HepG2 (cell line): ENCODE measurements around the gene DPEP3. TPM values are rescaled to one million over a fixed set of nuclear protein-coding genes. Genes with fewer than 3 reads are reported as not detected.

Experiments
- BORCS8-MEF2B ChIP-seq: sonication (generic); formaldehyde crosslinking; IDR thresholded peaks from 2 replicates; pipeline ENCODE4 v1.8.0; 2022; ENCODE audit warnings: mild to moderate bottlenecking, missing genetic modification reagents
- CERS6 ChIP-seq: sonication (generic); formaldehyde crosslinking; IDR thresholded peaks from 2 replicates; pipeline ENCODE4 v1.5.0; 2020; ENCODE audit warnings: missing genetic modification reagents
- MTA1 ChIP-seq: sonication (generic); formaldehyde crosslinking; IDR thresholded peaks from 2 replicates; pipeline ENCODE4 v1.4.0; 2020; ENCODE audit warnings: missing genetic modification reagents, mild to moderate bottlenecking, borderline replicate concordance
- NCOA1 ChIP-seq: sonication (generic); formaldehyde crosslinking; IDR thresholded peaks from 2 replicates; pipeline ENCODE4 v1.9.0; 2021; ENCODE audit warnings: missing genetic modification reagents
- NCOR1 ChIP-seq: fragments of 200-600 bp; sonication (generic); IDR thresholded peaks from 2 replicates; pipeline ENCODE4 v1.7.0; 2017; ENCODE audit warnings: antibody characterized with exemption, low read length, borderline replicate concordance
- SIX1 ChIP-seq: sonication (generic); formaldehyde crosslinking; IDR thresholded peaks from 2 replicates; pipeline ENCODE4 v1.4.0; 2020; ENCODE audit warnings: missing genetic modification reagents, borderline replicate concordance
- ZNF382 ChIP-seq: sonication (generic); formaldehyde crosslinking; IDR thresholded peaks from 2 replicates; pipeline ENCODE4 v1.5.0; 2020; ENCODE audit warnings: missing genetic modification reagents, mild to moderate bottlenecking, borderline replicate concordance
- ZNF598 ChIP-seq: sonication (generic); formaldehyde crosslinking; IDR thresholded peaks from 2 replicates; pipeline ENCODE4 v1.5.1; 2020; ENCODE audit warnings: mild to moderate bottlenecking, missing genetic modification reagents, borderline replicate concordance
- ZNF770 ChIP-seq: sonication (generic); formaldehyde crosslinking; IDR thresholded peaks from 2 replicates; pipeline ENCODE4 v1.5.0; 2020; ENCODE audit warnings: mild to moderate bottlenecking, missing genetic modification reagents
- polyA plus RNA-seq, 8 experiments: library from polyadenylated mRNA; depleted of rRNA in 3 of 8; stranded (reverse) in 7 of 8; unstranded in 1 of 8; fragments of >200 nt; fragmentation: Illumina TruSeq in 4 of 8; extraction: Trizol in 4 of 8; gene quantifications; 2 replicates each; pipeline versions ENCODE4 v1.2.1 to v1.2.3, GENCODE V29; 2011 to 2016; ENCODE audit warnings: low read depth in 4 of 8, missing spikeins in 1 of 8, mixed read lengths in 1 of 8; ENCODE audit not compliant: insufficient read depth in 1 of 8
- total RNA-seq, 5 experiments: library from RNA; depleted of rRNA; stranded (reverse); fragments of >200 nt; fragmentation: Illumina TruSeq; extraction: Trizol; gene quantifications; 2 replicates each; pipeline ENCODE4 v1.2.3, GENCODE V29; 2016; ENCODE audit warnings: low read depth in 1 of 5
- TF ChIP-seq, protein P1 (sequence below): sonication (generic); formaldehyde crosslinking; IDR thresholded peaks from 2 replicates; pipeline ENCODE4 v1.4.0; 2020; ENCODE audit warnings: mild to moderate bottlenecking, missing genetic modification reagents
- TF ChIP-seq, protein P2 (sequence below): sonication (generic); formaldehyde crosslinking; IDR thresholded peaks from 2 replicates; pipeline ENCODE4 v1.4.0; 2020; ENCODE audit warnings: missing genetic modification reagents, borderline replicate concordance
- TF ChIP-seq, protein P3 (sequence below): sonication (generic); formaldehyde crosslinking; IDR thresholded peaks from 2 replicates; pipeline ENCODE4 v1.4.0; 2020; ENCODE audit warnings: missing genetic modification reagents, borderline replicate concordance
- TF ChIP-seq, protein P4 (sequence below): sonication (generic); formaldehyde crosslinking; IDR thresholded peaks from 2 replicates; pipeline ENCODE4 v1.5.0; 2020; ENCODE audit warnings: mild to moderate bottlenecking, missing genetic modification reagents, moderate library complexity

DPEP3 gene
- total and polyA plus RNA-seq, 2 of the 13 experiments (the other 11 are each of a cell fraction or from before 2014, with no cell fraction given) = not detected

DNA sequence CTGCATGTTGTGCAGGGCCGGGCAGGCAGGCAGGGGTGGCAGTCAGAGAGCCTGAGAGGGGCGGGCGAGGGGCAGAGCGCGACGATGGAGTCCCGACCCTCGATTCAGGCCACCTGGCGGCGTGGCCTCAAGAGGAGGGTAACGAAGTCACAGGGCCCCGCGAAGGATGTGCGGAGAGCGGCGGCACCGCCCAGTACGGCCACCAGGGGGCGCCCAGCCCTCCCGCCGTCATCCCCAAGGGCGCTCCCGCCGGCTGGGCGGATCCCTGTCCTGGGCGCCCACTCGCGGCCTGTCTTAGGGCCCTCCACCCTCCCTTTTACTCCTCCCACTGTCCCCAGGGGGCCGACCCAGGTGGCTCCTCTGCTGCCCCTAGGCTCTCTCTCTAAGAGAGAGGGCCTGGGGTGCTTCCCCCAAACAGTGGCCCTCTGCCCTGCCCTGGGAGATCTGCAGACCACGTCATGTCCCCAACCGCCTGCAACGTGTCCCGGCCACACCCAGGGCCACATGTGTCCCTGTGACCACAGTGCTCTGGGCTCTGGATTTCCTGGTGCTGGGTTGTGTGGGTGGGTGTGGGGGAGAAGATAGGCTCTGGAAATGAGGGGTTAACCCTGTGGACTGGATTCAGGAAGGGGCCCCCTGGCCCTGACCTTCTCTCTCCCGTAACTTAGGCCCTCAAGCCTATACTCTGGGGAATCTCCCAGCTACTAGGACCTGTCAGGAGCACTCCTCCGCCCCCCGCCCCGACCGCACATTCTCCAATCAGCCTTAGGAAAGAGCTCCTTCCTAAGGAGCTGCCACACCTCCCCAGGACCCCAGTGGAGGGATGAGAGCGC is 13.1 kb upstream of the DPEP3 start (continued):
- TF ChIP-seq, protein P1, sequence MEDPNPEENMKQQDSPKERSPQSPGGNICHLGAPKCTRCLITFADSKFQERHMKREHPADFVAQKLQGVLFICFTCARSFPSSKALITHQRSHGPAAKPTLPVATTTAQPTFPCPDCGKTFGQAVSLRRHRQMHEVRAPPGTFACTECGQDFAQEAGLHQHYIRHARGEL = no peak
- TF ChIP-seq, protein P2, sequence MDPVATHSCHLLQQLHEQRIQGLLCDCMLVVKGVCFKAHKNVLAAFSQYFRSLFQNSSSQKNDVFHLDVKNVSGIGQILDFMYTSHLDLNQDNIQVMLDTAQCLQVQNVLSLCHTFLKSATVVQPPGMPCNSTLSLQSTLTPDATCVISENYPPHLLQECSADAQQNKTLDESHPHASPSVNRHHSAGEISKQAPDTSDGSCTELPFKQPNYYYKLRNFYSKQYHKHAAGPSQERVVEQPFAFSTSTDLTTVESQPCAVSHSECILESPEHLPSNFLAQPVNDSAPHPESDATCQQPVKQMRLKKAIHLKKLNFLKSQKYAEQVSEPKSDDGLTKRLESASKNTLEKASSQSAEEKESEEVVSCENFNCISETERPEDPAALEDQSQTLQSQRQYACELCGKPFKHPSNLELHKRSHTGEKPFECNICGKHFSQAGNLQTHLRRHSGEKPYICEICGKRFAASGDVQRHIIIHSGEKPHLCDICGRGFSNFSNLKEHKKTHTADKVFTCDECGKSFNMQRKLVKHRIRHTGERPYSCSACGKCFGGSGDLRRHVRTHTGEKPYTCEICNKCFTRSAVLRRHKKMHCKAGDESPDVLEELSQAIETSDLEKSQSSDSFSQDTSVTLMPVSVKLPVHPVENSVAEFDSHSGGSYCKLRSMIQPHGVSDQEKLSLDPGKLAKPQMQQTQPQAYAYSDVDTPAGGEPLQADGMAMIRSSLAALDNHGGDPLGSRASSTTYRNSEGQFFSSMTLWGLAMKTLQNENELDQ (CRISPR knock-in tag) = no peak
- TF ChIP-seq NCOA1 (CRISPR knock-in tag) (no peak), SIX1 (no peak), BORCS8-MEF2B (CRISPR knock-in tag) (peak; percentile 65), ZNF382 (CRISPR knock-in tag) (no peak), NCOR1 (no peak), MTA1 (CRISPR knock-in tag) (peak; percentile 71), CERS6 (CRISPR knock-in tag) (no peak), ZNF598 (CRISPR knock-in tag) (peak; percentile 59; the same call in 1 of the 2 replicates), ZNF770 (peak; percentile 68; the same call in 1 of the 2 replicates)
- TF ChIP-seq, protein P3, sequence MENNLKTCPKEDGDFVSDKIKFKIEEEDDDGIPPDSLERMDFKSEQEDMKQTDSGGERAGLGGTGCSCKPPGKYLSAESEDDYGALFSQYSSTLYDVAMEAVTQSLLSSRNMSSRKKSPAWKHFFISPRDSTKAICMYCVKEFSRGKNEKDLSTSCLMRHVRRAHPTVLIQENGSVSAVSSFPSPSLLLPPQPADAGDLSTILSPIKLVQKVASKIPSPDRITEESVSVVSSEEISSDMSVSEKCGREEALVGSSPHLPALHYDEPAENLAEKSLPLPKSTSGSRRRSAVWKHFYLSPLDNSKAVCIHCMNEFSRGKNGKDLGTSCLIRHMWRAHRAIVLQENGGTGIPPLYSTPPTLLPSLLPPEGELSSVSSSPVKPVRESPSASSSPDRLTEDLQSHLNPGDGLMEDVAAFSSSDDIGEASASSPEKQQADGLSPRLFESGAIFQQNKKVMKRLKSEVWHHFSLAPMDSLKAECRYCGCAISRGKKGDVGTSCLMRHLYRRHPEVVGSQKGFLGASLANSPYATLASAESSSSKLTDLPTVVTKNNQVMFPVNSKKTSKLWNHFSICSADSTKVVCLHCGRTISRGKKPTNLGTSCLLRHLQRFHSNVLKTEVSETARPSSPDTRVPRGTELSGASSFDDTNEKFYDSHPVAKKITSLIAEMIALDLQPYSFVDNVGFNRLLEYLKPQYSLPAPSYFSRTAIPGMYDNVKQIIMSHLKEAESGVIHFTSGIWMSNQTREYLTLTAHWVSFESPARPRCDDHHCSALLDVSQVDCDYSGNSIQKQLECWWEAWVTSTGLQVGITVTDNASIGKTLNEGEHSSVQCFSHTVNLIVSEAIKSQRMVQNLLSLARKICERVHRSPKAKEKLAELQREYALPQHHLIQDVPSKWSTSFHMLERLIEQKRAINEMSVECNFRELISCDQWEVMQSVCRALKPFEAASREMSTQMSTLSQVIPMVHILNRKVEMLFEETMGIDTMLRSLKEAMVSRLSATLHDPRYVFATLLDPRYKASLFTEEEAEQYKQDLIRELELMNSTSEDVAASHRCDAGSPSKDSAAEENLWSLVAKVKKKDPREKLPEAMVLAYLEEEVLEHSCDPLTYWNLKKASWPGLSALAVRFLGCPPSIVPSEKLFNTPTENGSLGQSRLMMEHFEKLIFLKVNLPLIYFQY = peak; percentile 71
- TF ChIP-seq, protein P4, sequence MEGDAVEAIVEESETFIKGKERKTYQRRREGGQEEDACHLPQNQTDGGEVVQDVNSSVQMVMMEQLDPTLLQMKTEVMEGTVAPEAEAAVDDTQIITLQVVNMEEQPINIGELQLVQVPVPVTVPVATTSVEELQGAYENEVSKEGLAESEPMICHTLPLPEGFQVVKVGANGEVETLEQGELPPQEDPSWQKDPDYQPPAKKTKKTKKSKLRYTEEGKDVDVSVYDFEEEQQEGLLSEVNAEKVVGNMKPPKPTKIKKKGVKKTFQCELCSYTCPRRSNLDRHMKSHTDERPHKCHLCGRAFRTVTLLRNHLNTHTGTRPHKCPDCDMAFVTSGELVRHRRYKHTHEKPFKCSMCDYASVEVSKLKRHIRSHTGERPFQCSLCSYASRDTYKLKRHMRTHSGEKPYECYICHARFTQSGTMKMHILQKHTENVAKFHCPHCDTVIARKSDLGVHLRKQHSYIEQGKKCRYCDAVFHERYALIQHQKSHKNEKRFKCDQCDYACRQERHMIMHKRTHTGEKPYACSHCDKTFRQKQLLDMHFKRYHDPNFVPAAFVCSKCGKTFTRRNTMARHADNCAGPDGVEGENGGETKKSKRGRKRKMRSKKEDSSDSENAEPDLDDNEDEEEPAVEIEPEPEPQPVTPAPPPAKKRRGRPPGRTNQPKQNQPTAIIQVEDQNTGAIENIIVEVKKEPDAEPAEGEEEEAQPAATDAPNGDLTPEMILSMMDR (CRISPR knock-in tag) = peak; percentile 98
